ENCODE results near the gene FGF4. TPM values are rescaled to one million over a fixed set of nuclear protein-coding genes. Genes with fewer than 3 reads are reported as not detected.

FGF4 gene
- total RNA-seq, 1 experiment from 2014 or later, result not detected

DNA sequence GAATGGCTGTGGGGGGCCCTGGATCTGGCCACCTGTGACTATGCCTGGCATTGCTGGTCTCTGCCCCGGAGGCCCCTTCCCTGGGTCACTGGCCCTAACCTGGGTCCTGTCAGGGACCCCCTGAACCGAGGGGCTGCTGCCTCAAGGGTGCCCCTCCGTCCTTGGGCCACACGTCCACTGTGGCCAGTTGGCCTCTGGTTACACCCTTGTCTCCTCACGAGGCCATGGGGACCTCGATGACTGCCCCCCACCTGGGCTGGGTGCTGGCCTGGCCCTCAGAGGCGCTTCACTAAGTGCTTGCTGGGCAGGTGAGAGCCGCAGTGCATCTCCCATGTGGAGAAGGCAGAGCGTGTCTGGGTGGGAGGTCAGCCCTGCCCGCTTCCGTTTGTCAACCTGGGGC lies 44.0 kb downstream of the FGF4 start:
- ChIA-PET POLR2A (no interaction called here), CTCF (no interaction called here)
- no peaks in the 10 kb centered on the region for H3K36me3 ChIP-seq (ENCODE audit: control insufficient read depth, insufficient read depth, low read length)
- H3K4me1 ChIP-seq, result peaks cover 4% of the 10 kb centered on the region; the same call in 1 of the 2 replicates
- Mint-ChIP-seq H3K27me3 (ENCODE audit: insufficient read depth, unreplicated experiment) (peaks cover 7% of the 10 kb centered on the region), H3K36me3 (ENCODE audit: insufficient read depth, unreplicated experiment) (no peaks in the 10 kb centered on the region), H3K4me1 (ENCODE audit: low read depth, unreplicated experiment) (no peaks in the 10 kb centered on the region), H3K4me3 (ENCODE audit: unreplicated experiment) (no peak overlapping the region), H3K9me3 (ENCODE audit: unreplicated experiment) (peaks cover 22% of the 10 kb centered on the region), H3K27ac (ENCODE audit: unreplicated experiment) (no peak overlapping the region)
- BruUV-seq (replicated peaks), result no TSS peak
- TF ChIP-seq, protein P1, sequence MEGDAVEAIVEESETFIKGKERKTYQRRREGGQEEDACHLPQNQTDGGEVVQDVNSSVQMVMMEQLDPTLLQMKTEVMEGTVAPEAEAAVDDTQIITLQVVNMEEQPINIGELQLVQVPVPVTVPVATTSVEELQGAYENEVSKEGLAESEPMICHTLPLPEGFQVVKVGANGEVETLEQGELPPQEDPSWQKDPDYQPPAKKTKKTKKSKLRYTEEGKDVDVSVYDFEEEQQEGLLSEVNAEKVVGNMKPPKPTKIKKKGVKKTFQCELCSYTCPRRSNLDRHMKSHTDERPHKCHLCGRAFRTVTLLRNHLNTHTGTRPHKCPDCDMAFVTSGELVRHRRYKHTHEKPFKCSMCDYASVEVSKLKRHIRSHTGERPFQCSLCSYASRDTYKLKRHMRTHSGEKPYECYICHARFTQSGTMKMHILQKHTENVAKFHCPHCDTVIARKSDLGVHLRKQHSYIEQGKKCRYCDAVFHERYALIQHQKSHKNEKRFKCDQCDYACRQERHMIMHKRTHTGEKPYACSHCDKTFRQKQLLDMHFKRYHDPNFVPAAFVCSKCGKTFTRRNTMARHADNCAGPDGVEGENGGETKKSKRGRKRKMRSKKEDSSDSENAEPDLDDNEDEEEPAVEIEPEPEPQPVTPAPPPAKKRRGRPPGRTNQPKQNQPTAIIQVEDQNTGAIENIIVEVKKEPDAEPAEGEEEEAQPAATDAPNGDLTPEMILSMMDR (IDR thresholded peaks at IDR 0.05; ENCODE audit: insufficient read depth in 1 of 2, low read depth in 1 of 2, low read length in 1 of 2, severe bottlenecking in 1 of 2, unreplicated experiment in 1 of 2), result no peak
- peaks cover 13% of the 10 kb centered on the region for H3K9me3 ChIP-seq
- intact Hi-C loops (cut with micrococcal nuclease; ENCODE audit: unreplicated experiment), result no loop called here
- no peak overlapping the region for H3K4me3 ChIP-seq (ENCODE audit: low read depth, low read length)
- no peaks in the 10 kb centered on the region for H3K27me3 ChIP-seq (replicated peaks; ENCODE audit: control insufficient read depth, insufficient read depth, low read length)
- no peak for DNase-seq

DNA sequence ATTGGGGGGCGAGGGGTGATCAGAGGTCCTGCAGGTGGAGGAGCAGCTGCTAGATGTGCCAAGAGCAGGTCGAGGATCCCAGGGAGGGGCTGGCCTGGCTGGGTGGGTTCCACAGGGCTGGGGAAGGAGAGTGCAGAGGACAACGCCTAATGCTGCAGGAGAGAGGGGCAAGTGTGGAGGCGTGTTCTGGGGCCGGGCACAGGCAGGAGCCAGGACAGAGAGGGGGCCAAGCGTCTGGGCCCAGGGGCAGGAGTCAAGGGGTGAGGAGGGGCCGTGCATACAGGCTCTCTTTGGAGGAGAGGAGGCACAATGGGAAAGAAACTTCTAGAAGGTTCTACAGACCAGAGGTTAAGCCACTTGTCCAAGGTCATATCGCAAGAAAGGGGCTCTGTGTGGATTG lies 44.6 kb downstream of the FGF4 start:
- H3K27me3 Mint-ChIP-seq (ENCODE audit: insufficient read depth, unreplicated experiment), result peaks cover 7% of the 10 kb centered on the region
- H3K9me3 Mint-ChIP-seq (ENCODE audit: unreplicated experiment), result peaks cover 22% of the 10 kb centered on the region
- DNase-seq, result no peak
- POLR2A ChIA-PET, result no interaction called here
- no peaks in the 10 kb centered on the region for H3K4me1 Mint-ChIP-seq (ENCODE audit: low read depth, unreplicated experiment)
- peaks cover 7% of the 10 kb centered on the region; the same call in 1 of the 2 replicates for H3K4me1 ChIP-seq
- H3K36me3 ChIP-seq (ENCODE audit: control insufficient read depth, insufficient read depth, low read length), result no peaks in the 10 kb centered on the region
- H3K9me3 ChIP-seq, result peaks cover 13% of the 10 kb centered on the region
- no peaks in the 10 kb centered on the region for H3K27me3 ChIP-seq (replicated peaks; ENCODE audit: control insufficient read depth, insufficient read depth, low read length)
- no peak overlapping the region for H3K27ac Mint-ChIP-seq (ENCODE audit: unreplicated experiment)
- H3K36me3 Mint-ChIP-seq (ENCODE audit: insufficient read depth, unreplicated experiment), result no peaks in the 10 kb centered on the region
- H3K4me3 Mint-ChIP-seq (ENCODE audit: unreplicated experiment), result no peak overlapping the region
- TF ChIP-seq, protein P1 (IDR thresholded peaks at IDR 0.05; ENCODE audit: insufficient read depth in 1 of 2, low read depth in 1 of 2, low read length in 1 of 2, severe bottlenecking in 1 of 2, unreplicated experiment in 1 of 2), result no peak
- H3K4me3 ChIP-seq (ENCODE audit: low read depth, low read length), result no peak overlapping the region
- intact Hi-C loops (cut with micrococcal nuclease; ENCODE audit: unreplicated experiment), result no loop called here
- no TSS peak for BruUV-seq (replicated peaks)
- CTCF ChIA-PET, result no interaction called here

DNA sequence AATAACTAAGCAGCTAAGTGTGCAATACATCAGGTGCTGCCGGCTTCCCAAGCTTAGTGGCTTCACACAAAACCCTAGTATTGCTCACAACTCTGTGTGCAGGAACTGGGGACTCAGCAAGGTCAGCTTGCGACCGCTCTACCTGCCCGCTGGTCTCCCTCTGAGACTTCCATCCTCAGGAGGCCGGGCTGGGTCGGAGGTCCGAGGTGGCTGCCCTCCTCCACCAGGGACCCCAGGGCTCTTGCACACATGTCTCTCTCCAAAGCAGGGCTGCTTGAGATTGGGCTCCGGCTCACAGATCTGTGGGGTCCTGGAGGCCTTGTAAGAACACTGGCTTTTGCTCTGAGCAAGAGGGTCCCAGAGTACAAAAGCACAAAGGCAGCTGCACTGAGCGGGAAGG lies 45.9 kb downstream of the FGF4 start:
- Mint-ChIP-seq H3K36me3 (ENCODE audit: insufficient read depth, unreplicated experiment) (no peaks in the 10 kb centered on the region), H3K4me3 (ENCODE audit: unreplicated experiment) (no peak overlapping the region), H3K9me3 (ENCODE audit: unreplicated experiment) (peaks cover 14% of the 10 kb centered on the region), H3K27me3 (ENCODE audit: insufficient read depth, unreplicated experiment) (peaks cover 7% of the 10 kb centered on the region), H3K27ac (ENCODE audit: unreplicated experiment) (no peak overlapping the region), H3K4me1 (ENCODE audit: low read depth, unreplicated experiment) (no peaks in the 10 kb centered on the region)
- TF ChIP-seq, protein P1 (IDR thresholded peaks at IDR 0.05; ENCODE audit: insufficient read depth in 1 of 2, low read depth in 1 of 2, low read length in 1 of 2, severe bottlenecking in 1 of 2, unreplicated experiment in 1 of 2), result no peak
- H3K27me3 ChIP-seq (replicated peaks; ENCODE audit: control insufficient read depth, insufficient read depth, low read length), result no peaks in the 10 kb centered on the region
- CTCF ChIA-PET, result interaction anchor here (1.5 kb wide), 2 partner anchors 11 to 13 kb away, joined by 3 to 5 read pairs; no protein-coding TSS in a partner anchor
- no TSS peak for BruUV-seq (replicated peaks)
- POLR2A ChIA-PET, result no interaction called here
- H3K4me3 ChIP-seq (ENCODE audit: low read depth, low read length), result no peak overlapping the region
- peaks cover 7% of the 10 kb centered on the region; the same call in 1 of the 2 replicates for H3K4me1 ChIP-seq
- intact Hi-C loops (cut with micrococcal nuclease; ENCODE audit: unreplicated experiment), result no loop called here
- no peak for DNase-seq
- peaks cover 5% of the 10 kb centered on the region for H3K9me3 ChIP-seq
- no peaks in the 10 kb centered on the region for H3K36me3 ChIP-seq (ENCODE audit: control insufficient read depth, insufficient read depth, low read length)
